Stimulated activated CD4-positive, alpha-beta T cell treated with anti-CD3 and anti-CD28 coated beads, Interleukin-2, amount 100 ng/mL, for 24 hours (primary cell): ENCODE results near the gene DTNB.
A peak's percentile ranks its signal among the peaks of the same experiment; 100 is the strongest.

Experiments used
- DNase-seq, 2 donors: peaks; one replicate each; pipeline ENCODE4 v3.0.0-alpha.2; 2020

DTNB gene

DNA sequence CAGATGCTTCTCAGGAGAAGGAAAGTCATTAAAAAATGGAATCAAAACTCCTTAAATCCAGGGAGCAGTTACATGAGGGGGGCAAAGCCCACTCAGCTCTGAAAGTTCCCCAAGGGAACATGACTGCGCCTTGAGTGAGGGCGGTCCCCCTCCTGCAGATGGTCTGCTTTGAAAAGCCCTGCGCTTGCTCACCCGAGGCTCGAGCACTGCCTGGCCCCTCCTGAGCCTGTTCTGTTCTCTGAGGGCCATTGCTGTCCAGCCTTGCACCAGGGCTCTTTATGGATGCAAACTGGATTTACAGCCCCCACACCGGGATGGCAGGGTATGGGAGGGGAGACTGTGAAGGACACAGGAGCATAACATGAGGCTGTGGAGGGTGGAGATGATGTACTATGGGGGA lies 293.8 kb downstream of the DTNB start:
- DNase-seq: no peak

DNA sequence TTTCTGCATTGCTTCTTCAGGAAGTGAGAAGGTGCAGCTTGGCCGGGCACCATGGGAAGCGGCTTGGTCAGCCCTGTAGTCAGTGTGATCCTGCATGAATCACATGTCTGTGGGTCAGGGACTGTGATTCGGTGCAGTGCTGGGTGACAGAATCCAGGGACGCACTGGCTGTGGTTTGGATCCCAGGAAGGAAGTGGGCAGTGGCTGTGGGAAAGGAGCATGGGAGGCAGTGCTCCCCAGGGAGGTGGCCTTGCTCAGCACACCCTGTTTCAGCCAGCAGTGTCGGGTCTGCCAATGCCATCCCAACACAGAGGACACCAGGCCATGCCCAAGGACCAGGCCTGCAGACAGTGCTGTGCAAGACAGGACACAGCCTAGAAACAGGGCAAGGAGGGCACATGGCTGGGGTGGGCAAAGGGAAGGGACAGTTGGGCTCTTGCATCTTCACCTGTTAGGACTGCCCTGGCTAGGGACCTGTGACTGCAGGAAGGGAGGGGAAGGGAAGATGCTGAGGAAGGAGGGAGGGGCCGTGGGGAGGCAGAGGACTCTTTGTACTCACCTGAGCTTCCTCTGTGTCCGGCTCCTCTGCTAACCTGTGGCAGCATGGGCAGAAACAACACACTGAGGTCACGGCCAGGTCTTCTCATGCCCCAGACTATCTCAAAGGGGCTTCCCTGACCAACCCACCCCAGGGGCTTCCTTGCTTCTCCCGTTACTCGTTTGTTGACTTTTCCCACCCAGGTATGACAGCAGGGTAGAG lies 294.5 kb downstream of the DTNB start:
- no peak for DNase-seq

DNA sequence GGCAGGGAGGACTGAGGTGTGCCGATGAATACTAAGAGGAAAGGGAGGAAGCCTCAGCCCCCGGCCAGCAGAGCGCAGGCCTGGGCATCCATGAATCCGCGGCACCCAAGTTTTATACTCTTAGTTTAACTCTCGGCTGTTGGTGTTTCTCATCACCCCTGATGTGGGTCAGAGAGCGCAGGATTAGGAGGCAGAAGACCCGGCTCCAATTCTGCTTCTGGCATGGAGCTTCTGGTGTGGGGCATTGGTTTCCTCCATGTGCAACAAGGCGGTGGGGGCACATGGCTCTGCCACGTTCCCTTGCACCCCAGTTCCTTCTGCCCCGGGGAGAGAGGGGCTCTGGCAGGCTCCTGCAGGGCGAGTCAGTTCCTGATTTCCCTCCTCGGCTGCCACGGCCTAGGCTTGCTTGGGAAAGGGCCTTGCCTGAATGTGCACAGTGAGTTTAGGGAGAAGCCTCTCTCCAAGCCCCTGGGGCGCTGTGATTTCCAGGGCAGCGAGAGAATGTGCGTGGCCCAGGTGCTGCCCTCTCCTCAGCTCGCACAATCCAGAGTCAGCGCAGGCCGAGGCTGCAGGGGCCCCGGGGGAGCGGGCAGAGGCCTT lies 295.5 kb downstream of the DTNB start:
- DNase-seq: no peak

DNA sequence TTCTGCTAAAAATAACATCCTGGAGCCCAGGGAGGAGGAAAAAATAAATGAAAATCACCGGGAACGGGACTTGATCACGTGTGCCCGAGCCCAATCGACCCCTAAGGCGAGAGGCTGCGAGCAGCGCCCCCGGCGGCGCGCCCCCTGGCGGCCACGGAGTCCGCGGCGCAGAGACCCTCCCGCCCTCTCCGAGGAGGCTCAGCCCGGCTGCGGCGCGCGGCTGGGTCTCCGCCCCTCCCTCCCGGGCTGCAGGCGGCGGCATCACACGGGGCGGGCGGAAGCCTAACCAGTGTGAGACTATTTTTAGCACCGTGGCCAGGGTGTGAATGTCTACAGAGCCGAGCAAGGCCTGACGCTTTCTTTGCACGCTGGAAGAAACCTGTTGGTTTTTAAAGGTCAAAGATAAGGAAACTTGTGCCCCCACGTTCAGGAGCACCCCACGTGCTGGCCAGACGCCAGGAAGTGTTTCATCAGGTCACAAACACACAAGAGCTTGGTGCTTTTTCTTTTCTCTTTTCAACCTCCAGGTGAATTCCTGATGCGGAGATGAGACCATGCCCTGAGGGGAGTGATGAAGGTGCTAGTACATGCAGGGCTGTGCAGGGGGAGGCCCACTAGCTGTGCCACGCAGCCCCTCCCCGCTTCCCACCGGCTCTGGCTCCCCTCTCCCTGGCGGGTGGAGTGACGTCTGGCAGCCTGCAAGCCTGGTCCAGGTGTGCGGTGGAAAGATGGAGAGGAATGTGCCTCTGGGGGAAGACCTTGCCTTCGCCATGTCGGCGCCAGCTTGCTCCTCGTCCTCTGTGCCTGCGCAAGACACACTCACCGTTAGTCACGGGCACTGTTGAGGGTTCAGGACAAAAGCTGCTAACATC lies 296.4 kb downstream of the DTNB start:
- peak; percentile 92 to 93 for DNase-seq

DNA sequence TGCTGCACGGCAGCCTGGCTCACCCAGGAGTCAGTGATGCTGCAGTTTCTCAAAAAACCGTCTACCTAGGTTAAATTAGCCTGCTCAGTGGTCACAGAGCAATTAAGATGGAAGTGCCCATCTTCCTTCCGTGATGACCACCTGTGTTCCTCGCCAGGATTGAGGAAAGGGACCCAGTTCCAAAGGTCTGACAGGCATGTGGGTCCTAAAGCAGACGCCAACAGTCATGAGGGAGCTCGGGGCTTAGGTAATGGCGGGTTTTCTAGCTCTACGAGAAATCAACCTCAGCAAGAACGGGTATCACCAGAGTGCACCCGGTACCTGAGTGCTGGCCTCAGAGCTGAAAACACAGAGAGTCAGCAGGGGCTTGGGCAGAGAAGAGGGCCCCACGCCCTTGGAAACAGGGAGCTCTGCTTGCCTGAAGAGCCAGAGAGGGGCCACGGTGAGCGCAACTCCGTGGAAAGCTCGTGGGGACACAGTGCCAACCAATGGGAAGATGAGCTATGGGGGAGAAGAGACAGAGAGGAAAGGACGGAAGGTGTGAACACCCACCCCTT lies 297.3 kb downstream of the DTNB start:
- DNase-seq: no peak

DNA sequence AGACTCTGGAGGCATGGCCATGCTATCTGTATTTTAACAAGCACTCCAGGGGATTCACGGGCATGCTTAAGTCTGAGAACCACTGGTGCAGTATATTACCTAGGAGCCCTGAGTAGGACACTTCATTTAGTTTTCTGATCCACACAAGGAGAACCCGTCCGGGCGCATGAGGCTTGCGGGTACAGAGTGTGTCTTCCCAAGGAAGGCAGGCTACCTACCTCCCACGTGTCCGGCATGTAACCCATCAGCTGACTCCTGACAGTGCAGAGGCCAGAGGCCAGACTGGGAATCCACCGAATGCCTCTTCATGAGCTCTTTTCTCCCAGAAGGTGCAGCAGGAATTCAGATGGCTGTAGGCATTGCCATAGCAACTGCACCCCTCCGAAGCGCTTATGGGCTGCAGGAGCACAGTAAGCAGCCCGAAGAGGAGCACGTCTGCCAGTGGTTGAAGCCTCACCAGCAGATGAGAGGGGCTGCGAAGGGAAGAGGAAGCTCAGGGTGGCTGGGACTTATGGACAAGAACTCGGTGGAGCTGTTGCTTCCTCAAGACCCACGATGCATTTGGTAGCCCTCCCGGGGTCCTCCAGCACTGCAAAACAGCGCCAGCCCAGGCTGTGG lies 297.9 kb downstream of the DTNB start:
- DNase-seq: no peak

DNA sequence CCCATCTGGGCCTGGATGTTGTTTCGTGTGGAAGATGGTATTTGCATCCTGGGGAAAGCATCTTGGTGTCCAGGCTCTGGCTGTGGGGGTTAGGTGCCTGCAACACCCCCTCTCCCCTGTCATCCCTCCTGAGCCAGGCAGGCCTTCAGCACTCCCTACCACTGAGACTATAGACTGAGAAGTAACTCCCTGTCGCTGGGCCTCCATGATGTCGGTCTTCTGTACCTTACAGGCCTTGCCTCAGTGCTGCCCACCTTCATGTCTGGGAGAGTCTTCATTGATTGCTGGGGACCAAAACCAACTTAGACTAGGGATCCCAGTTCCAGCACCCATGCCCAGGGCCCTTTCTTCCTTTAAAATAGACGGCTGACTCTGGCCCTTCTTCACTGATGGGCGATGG lies 298.6 kb downstream of the DTNB start:
- DNase-seq: no peak

DNA sequence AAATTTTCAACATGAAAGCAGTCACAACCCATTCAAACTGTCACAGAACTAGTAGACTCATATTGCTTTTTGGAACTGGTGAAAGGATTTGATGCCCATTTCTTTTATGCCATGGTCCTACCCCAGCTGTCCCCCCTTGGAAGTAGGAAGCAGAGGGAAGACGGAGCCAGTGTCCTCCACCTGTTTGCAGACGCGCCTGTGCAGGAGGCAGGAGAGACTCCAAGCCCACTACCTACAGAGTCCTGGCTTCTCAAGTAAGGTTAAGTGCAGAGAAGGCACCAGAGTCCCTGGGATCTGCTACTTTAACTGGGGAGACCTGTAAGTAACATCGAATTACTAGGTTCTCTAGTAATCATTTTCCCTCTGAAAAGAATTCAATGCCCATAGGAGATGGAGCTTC lies 299.0 kb downstream of the DTNB start:
- no peak for DNase-seq

DNA sequence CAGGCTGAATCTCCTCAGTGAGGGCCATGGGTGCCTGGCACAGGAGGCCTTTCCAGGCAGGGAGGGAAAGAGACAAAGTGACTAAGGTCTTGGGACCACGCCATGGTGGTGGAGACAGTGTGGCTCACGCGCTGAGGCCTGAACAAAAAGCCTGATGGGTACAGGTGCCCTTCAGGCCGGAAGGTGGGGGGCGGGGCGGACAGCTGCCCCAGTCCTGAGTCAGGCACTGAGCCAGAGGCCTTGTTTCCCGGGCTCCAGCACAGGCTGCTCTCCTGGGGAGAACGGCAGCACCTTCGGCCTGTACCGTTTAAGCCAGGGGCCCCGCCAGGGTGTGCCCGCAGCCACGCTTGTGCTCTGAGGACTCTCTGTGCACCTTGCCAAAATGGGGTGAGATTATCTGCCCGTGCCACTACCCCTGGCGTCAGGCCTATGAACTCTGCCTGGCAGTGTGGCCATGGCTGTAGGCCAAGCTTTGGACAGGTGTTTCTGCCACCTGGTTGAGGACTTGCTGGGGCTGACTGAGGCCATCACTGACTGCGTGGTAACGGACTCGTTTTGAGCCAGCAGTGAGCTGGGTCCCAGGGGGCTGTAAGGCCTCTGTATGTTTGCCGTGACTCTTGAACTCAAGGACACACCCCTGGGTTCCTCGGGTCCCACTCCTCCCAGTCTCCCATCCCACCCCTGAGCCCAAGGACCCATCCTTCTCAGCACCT lies 300.0 kb downstream of the DTNB start:
- no peak for DNase-seq

DNA sequence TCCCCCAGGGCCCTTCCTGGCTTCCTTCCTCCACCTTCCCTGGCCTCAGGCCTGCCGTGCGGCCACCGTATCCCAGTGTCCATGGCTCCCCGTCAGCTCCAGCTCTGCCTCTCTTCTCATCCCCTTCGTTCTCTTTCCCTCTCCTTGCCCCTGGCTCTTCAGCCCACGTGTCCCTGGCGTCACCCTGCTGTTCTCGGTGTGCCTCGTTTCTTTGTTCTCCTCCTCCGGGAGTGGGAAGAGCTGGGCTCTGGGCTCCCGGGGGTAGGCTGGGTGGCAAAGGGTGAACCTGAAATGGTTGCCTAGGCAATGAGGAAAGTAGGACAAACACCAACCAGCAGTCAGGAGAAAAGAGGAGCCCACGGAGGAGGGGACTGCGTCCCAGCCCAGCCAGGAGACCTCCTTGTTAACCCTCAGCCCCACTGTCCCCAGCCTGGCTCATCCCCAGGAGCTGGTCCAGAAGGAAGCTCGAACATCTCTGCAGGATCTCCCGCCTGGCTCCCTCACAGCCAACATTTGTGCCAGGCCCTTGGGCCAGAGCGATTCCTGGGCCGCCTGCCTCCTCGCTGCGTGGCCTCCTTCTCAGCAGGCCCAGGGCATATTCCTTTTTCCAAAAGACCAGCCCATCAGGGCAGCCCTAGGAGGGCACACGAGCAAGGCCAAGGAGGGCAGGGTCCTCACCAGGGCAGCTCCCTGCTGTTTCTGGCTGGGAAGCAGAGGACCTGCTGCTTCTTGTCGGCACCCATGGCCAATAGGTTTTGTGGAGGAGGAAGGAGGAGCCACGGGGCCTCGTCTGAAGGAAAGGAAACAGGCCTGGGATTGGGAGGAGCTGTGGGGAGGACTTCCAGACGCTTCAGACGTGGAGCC lies 300.7 kb downstream of the DTNB start:
- no peak for DNase-seq

DNA sequence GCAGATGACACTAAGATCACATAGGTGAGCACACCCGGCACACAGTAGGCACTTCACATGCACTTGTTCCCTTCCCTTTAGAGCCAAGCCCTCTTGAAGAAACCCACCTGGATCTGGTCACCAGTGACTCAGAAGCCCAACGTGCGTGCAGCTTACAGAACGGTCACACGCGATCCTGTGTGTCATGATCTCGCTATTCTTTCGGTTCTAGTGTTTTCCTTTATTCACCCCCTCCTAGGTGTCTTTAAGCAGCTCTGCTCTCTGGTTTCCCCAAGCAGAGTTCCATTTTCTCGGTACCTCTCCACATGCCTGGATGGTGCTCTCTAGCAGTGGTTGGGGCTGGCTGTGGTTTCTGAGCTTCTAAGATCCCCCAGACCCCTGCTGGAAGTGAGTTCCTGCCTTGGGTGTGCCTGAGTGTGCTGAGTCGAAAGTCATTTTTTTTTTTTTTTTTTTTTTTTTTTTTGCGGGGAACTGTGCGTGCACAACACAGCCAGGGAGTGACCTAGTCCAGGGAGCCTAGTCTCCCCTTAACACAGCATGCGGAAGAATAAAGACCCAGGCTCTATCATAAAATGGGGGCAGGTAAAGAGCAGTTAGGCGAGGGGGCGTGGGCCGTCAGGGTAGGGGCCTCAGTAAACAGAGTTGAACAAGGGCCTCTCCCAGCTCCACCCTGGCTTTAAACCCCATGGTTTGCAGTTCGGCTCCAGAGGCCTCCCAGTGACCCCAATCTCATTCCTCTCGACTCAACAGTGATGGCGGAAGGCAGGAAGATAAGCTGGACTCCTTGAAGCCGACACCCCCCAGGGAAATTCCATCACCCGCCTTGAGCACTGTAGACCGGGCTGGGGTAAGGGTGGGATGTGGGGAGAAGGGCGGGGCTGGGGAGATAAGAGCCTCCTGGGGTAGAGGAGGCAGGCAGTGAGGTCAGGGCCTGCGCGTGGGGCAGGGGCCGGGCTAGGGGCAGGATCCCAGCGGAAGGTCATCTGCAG lies 301.8 kb downstream of the DTNB start:
- no peak for DNase-seq

DNA sequence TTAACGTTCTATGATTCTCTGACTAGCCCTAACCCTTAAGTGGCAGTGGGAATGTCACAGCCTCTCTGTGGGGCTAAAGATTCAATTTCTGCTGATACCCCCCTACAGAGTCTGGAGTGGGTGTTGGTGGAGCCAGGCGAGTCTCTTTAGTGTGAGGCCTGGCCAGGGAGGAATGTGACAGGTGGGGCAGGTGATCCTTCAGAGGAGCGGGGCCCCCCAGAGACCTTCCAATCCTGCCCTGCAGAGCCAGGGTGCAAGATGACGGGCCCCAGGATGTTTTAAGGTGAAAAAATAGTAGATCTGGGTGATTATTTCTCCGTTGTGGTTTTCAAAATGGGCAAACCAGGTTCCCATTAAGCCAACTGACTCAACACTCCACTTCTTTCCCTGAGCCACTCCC lies 303.5 kb downstream of the DTNB start:
- no peak for DNase-seq

DNA sequence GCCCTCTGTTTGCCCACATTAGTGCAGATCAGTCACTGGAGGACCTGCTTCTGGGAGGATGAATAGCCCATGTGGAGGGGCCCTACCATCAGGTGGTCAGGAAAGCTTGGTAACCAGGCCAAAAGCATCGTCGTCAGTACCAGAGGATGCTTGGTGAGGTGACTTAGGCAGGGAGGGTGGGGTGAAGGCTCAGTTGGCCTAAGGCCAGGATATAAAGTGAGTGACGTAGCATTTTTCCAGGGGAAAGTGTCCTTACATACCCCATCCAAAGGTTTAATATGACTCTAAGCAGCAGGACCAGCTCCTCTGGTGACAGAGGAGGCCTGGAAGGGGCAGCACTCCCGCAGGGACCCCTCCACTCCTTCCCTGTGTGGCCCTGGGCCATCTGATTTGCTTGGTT lies 303.9 kb downstream of the DTNB start:
- DNase-seq: no peak

DNA sequence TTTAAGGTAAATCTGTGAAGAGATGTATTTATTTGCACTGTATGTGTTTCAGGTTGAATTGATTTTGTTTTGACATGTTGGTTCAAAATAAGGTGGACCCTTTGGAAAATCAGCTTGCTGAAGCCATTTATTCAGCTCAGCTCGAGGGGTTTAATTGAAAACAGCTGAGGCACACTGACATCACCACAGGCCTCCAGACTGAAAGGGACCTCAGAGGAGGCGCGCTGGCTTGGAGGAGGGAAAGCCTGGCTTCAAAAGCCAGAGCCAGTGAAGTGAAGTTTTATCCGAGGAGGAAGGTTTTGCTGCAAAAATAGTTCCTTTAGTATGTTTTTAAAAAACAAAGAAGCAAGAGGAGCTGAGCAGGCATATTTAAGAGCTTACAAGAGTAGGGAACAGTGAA lies 304.7 kb downstream of the DTNB start:
- DNase-seq: no peak

DNA sequence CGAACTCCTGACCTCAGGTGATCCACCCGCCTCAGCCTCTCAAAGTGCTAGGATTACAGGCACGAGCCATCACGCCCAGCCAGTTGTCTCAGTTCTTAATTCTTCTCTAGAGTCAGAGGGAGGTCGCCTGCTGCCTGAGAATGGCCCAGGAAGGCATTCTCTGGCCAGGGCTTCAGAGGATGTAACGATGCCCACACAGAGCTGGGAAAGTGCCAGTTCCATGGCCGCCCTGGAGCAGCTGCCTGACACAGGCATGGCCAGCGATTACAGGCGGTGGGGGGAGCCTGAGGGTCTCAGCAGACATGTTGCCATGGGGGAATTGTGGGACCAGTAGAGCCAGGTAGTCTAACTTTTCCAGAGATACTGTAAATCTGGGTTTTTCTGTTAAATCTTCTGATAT lies 306.1 kb downstream of the DTNB start:
- DNase-seq: no peak

DNA sequence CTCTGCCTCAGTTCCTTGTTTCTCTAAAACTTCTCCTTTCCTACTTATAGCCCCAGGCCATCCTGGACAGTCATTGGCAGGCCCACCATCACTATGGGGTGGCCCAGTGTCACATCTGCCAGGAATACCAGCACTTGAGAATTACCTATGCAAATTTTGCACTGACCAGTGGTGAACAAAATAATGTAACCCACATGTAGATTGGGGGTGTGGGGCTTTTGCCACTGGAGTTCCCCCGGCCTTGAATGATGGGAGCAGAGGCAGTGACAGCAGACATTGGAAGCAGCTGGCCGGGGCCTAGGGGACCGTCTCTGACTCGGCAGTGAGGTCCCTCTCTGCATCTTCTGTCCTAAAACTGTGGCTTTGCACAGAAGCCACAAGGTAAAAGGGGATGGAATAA lies 306.7 kb downstream of the DTNB start:
- no peak for DNase-seq

DNA sequence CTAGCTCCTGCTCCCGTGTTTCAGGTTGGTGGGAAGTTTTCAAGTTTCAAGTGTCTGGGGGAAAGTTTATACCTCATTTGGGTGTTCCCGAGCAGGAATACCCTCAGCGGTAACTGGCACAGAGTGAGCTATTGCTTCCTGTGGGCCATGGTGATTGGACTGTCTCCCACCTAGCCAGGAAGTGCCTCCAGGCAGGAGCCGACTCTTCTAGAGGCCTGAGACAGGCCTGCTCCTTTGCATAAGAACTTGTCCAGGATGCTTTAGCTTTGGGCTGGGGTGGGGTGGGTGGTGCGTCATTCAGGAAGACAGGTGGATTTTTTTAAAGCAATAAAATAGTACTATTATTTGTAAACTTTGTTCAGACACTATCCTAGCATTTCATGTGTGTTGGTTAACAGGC lies 308.1 kb downstream of the DTNB start:
- DNase-seq: no peak

DNA sequence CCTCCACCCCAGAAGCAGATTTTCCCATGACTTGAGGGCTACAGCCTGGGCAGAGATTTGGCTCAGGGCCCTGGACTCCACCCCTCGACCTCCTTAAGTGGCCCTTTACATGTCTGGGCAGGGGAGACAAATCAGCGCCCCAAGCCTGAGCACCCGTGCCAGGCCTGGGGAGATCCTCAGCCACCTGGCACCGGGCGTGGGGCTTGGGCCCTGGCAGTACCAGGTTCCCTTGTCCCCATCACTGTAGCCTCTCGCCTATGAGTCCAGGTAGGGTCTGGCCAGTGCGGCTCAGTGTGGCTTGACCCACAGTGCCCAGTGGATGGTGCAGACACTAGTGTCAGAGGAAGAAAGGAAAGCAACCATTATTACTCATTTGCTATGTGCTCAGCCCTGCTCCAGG lies 309.6 kb downstream of the DTNB start:
- no peak for DNase-seq

DNA sequence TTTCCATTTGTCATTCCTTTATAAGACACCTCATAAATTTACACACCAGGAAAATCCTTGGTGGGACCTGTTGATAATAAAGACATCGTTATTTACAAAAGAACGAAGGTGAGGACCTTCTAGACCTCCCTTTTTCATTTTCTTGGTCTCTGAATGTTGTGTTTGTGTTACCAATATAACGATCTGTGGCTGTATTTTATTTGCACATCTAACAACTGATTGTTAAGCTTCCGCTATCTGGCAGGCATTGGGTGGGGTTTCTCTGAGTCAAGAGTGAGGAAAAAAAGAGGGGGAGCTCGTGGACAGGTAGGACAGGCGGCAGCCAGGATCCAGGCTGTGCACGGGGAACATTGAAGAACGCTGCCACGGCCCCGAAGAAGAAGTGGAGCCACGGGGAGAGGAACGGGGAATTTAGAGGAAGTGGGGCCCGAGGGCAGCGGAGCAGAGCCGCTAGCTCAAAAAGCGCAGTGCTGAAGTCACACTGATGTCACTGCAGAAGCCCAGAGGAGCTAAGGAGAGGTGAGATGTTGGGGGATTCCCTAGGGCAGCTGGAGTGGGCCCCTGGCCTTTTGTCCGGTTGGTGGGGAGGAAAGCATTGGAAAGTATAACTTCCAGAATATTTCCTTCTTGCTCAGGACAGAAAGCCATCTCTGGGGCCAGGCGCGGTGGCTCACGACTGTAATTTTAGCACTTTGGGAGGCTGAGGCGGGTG lies 310.8 kb downstream of the DTNB start:
- DNase-seq: peak; percentile 58 to 60

DNA sequence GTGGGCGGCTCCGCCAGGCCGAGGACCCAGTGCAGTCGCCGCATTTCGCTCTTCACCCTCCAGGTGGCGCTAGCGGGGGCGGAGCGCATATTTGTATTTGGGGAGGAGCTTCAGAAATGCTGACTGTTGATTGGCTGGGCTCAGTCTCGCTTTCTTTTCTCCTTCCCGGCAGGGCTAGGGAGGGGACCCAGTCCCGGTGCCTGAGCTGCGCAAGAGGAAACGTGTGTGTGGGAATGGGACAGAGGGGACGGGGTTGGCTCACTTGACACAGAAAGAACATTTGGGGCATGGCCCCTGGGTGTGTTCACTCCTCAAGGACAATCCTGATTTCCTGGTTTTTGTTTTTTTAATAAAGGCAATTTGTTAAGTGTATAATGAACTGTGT lies 311.3 kb downstream of the DTNB start:
- peak; percentile 95 to 97 for DNase-seq
